Neural cell (in vitro differentiated cells): ENCODE measurements around the gene OXSM. TPM values are rescaled to one million over a fixed set of nuclear protein-coding genes. Genes with fewer than 3 reads are reported as not detected.

Source experiments
- H2AFZ ChIP-seq: fragments of 200-600, 300-800 bp; sonication (generic), shearing (Covaris generic); 2 replicates; pipeline ENCODE4 v1.6.0; 2014; ENCODE audit warnings: low read depth, mild to moderate bottlenecking, antibody characterized with exemption, low read length, moderate library complexity
- H3F3A ChIP-seq: fragments of 200-600 bp; shearing (Covaris generic); 2 replicates; pipeline ENCODE4 v1.6.1; 2016; ENCODE audit warnings: mild to moderate bottlenecking, moderate library complexity, mixed read lengths, antibody characterized with exemption, low read length; ENCODE audit not compliant: insufficient read depth, poor library complexity, severe bottlenecking
- H3K27ac ChIP-seq: fragments of 200-600, 300-800 bp; sonication (generic), shearing (Covaris generic); 2 replicates; pipeline ENCODE4 v1.5.1; 2014; ENCODE audit warnings: mild to moderate bottlenecking, low read length, moderate library complexity
- H3K27me3 ChIP-seq: fragments of 300-800, 200-600 bp; sonication (generic), shearing (Covaris generic); 2 replicates; pipeline ENCODE4 v1.6.0; 2014; ENCODE audit warnings: mild to moderate bottlenecking, low read depth, low read length, moderate library complexity; ENCODE audit not compliant: insufficient read depth
- H3K36me3 ChIP-seq: fragments of 300-800, 200-600 bp; sonication (generic), shearing (Covaris generic); 2 replicates; pipeline ENCODE4 v1.5.1; 2014; ENCODE audit warnings: mild to moderate bottlenecking, antibody characterized with exemption, low read length, moderate library complexity; ENCODE audit not compliant: insufficient read depth
- H3K4me2 ChIP-seq: fragments of 300-800, 200-600 bp; sonication (generic), shearing (Covaris generic); 2 replicates; pipeline ENCODE4 v1.6.0; 2014; ENCODE audit warnings: mild to moderate bottlenecking, low read length
- H3K4me3 ChIP-seq: fragments of 300-800, 200-600 bp; sonication (generic), shearing (Covaris generic); 2 replicates; pipeline ENCODE4 v1.5.1; 2014; ENCODE audit warnings: mild to moderate bottlenecking, low read length, moderate library complexity
- H3K79me2 ChIP-seq: fragments of 200-600 bp; shearing (Covaris generic); replicated peaks from 2 replicates; pipeline ENCODE4 v1.6.0; 2014; ENCODE audit warnings: mild to moderate bottlenecking, low read length, moderate library complexity; ENCODE audit not compliant: insufficient read depth
- H3K9ac ChIP-seq: fragments of 300-800, 200-600 bp; sonication (generic), shearing (Covaris generic); 2 replicates; pipeline ENCODE4 v1.6.1; 2016; ENCODE audit warnings: mild to moderate bottlenecking, low read length, mixed read lengths
- H3K9me2 ChIP-seq: fragments of 200-600 bp; shearing (Covaris generic); 2 replicates; pipeline ENCODE4 v1.6.1; 2016; ENCODE audit warnings: mild to moderate bottlenecking, low read length, mixed read lengths; ENCODE audit not compliant: insufficient read depth
- H3K9me3 ChIP-seq: fragments of 200-600, 300-800 bp; sonication (generic), shearing (Covaris generic); 2 replicates; pipeline ENCODE4 v1.6.1; 2016; ENCODE audit warnings: mild to moderate bottlenecking, mixed run types, low read length, moderate library complexity, mixed read lengths
- H4K20me1 ChIP-seq: fragments of 200-600 bp; shearing (Covaris generic); 2 replicates; pipeline ENCODE4 v1.6.1; 2016; ENCODE audit warnings: mild to moderate bottlenecking, mixed run types; ENCODE audit not compliant: insufficient read depth
- EP300 ChIP-seq: fragments of 450-650 bp; conservative IDR thresholded peaks from 2 replicates; pipeline ENCODE4 v1.6.1; 2014; ENCODE audit warnings: antibody characterized with exemption, mild to moderate bottlenecking, moderate library complexity; ENCODE audit not compliant: poor library complexity, severe bottlenecking
- EZH2 ChIP-seq: fragments of 200-600, 300-800 bp; shearing (Covaris generic), sonication (generic); IDR thresholded peaks from 2 replicates; pipeline ENCODE4 v1.6.1; 2014; ENCODE audit warnings: antibody characterized with exemption, low read length, borderline replicate concordance, mild to moderate bottlenecking; ENCODE audit not compliant: insufficient read depth, poor library complexity, severe bottlenecking
- MXI1 ChIP-seq: fragments of 450-650 bp; conservative IDR thresholded peaks from 2 replicates; pipeline ENCODE4 v1.6.1; 2014; ENCODE audit warnings: antibody characterized with exemption, mild to moderate bottlenecking; ENCODE audit not compliant: poor library complexity, severe bottlenecking
- POLR2AphosphoS5 ChIP-seq: IDR thresholded peaks from 2 replicates; pipeline ENCODE4 v1.6.1; 2012
- RAD21 ChIP-seq: fragments of 450-650 bp; conservative IDR thresholded peaks from 2 replicates; pipeline ENCODE4 v1.6.1; 2014; ENCODE audit warnings: antibody characterized with exemption, mild to moderate bottlenecking, moderate library complexity
- SMC3 ChIP-seq: fragments of 450-650 bp; conservative IDR thresholded peaks from 2 replicates; pipeline ENCODE4 v1.6.1; 2014; ENCODE audit warnings: antibody characterized with exemption, mild to moderate bottlenecking, moderate library complexity; ENCODE audit not compliant: poor library complexity
- TAF1 ChIP-seq: IDR thresholded peaks from 2 replicates; pipeline ENCODE4 v1.6.1; 2012; ENCODE audit warnings: low read depth
- polyA plus RNA-seq: library from polyadenylated mRNA; depleted of rRNA; stranded (reverse); fragments of >200 nt; gene quantifications from 2 replicates; pipeline ENCODE4 v1.2.3, GENCODE V29; 2014
- TF ChIP-seq, protein P1 (sequence below): fragments of 450-650 bp; IDR thresholded peaks from 2 replicates; pipeline ENCODE4 v1.5.1; 2014; ENCODE audit warnings: antibody characterized with exemption, mild to moderate bottlenecking, moderate library complexity; ENCODE audit not compliant: poor library complexity, severe bottlenecking
- TF ChIP-seq, protein P2 (sequence below): IDR thresholded peaks from 2 replicates; pipeline ENCODE4 v1.6.1; 2012; ENCODE audit warnings: borderline replicate concordance

The OXSM gene
- polyA plus RNA-seq, 1 donor from 2014 or later, result 6.7 TPM

DNA sequence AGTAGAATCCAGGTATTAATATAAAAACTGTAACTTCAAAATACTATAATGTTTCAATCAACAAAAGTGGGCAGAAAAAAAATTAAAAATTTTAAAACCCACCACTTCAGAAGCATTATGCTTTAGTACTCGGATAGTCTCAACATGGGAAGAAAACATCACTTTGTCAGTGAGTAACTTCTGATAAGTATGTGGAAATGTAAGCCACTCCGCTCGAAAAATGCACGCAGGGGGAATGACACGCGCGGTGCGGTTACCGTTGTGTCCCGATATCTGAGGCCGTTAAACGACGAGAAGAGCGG is 7.3 kb upstream of the OXSM start:
- peak overlapping the region; percentile 94 for H3K4me3 ChIP-seq
- TF ChIP-seq RAD21 (no peak), SMC3 (no peak), EP300 (no peak), EZH2 (no peak), MXI1 (no peak), POLR2AphosphoS5 (no peak), TAF1 (no peak)
- TF ChIP-seq, protein P1, sequence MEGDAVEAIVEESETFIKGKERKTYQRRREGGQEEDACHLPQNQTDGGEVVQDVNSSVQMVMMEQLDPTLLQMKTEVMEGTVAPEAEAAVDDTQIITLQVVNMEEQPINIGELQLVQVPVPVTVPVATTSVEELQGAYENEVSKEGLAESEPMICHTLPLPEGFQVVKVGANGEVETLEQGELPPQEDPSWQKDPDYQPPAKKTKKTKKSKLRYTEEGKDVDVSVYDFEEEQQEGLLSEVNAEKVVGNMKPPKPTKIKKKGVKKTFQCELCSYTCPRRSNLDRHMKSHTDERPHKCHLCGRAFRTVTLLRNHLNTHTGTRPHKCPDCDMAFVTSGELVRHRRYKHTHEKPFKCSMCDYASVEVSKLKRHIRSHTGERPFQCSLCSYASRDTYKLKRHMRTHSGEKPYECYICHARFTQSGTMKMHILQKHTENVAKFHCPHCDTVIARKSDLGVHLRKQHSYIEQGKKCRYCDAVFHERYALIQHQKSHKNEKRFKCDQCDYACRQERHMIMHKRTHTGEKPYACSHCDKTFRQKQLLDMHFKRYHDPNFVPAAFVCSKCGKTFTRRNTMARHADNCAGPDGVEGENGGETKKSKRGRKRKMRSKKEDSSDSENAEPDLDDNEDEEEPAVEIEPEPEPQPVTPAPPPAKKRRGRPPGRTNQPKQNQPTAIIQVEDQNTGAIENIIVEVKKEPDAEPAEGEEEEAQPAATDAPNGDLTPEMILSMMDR, result no peak
- TF ChIP-seq, protein P2, sequence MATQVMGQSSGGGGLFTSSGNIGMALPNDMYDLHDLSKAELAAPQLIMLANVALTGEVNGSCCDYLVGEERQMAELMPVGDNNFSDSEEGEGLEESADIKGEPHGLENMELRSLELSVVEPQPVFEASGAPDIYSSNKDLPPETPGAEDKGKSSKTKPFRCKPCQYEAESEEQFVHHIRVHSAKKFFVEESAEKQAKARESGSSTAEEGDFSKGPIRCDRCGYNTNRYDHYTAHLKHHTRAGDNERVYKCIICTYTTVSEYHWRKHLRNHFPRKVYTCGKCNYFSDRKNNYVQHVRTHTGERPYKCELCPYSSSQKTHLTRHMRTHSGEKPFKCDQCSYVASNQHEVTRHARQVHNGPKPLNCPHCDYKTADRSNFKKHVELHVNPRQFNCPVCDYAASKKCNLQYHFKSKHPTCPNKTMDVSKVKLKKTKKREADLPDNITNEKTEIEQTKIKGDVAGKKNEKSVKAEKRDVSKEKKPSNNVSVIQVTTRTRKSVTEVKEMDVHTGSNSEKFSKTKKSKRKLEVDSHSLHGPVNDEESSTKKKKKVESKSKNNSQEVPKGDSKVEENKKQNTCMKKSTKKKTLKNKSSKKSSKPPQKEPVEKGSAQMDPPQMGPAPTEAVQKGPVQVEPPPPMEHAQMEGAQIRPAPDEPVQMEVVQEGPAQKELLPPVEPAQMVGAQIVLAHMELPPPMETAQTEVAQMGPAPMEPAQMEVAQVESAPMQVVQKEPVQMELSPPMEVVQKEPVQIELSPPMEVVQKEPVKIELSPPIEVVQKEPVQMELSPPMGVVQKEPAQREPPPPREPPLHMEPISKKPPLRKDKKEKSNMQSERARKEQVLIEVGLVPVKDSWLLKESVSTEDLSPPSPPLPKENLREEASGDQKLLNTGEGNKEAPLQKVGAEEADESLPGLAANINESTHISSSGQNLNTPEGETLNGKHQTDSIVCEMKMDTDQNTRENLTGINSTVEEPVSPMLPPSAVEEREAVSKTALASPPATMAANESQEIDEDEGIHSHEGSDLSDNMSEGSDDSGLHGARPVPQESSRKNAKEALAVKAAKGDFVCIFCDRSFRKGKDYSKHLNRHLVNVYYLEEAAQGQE, result no peak
- peaks cover 4% of the 10 kb centered on the region for H3K36me3 ChIP-seq
- no peaks in the 10 kb centered on the region for H3K9me3 ChIP-seq
- no peaks in the 10 kb centered on the region for H4K20me1 ChIP-seq
- peak overlapping the region; percentile 23 for H2AFZ ChIP-seq
- no peaks in the 10 kb centered on the region for H3F3A ChIP-seq
- no peaks in the 10 kb centered on the region for H3K27me3 ChIP-seq
- no peaks in the 10 kb centered on the region for H3K79me2 ChIP-seq
- no peaks in the 10 kb centered on the region for H3K9me2 ChIP-seq
- H3K27ac ChIP-seq, result no peak overlapping the region
- peak overlapping the region; percentile 68 for H3K4me2 ChIP-seq
- H3K9ac ChIP-seq, result peak overlapping the region; percentile 56

DNA sequence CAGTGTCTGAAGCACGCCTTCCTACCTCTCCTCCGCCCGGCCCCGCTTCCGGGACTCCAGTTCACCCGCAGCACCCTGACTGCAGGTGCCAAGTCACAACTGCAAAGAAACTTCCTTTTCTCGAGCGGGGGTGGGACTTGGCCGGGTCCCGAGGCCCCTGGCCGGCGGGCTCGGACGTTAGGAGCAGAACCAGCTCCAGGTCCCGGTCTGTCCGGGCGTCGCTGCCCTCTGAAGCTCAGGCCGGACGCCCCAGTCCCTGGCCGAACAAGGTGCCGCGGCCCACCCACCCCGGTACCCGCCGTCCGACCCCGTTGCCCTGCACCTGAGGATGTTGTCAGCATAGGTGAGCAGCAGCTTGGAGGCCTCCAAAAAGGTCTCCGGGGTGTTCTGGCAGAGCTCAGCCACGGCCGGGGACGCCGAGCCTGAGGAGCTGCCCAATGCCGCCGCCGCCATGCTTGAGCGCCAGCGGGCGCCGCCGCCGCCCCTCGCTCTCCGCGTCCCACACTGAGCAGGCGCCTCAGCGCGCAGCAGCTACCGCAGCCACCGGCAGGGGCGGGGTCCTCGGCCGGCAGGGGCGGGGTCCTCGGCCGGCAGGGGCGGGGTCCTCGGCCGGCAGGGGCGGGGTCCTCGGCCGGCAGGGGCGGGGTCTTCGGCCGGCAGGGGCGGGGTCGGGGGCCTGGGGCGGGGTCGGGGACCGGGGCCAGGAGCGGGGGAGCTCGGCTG is 6.8 kb upstream of the OXSM start, which contains the start of gene NGLY1:
TSS of gene NGLY1 (minus strand) at position 506 of the 723 bp plus-strand sequence. CDS start at position 453, 53 bp downstream.
- no peaks in the 10 kb centered on the region for H3K9me3 ChIP-seq
- peak within 1 kb of the TSS; percentile 94 for H3K4me3 ChIP-seq
- no peaks in the 10 kb centered on the region for H3K36me3 ChIP-seq
- H3K79me2 ChIP-seq, result no peaks in the 10 kb centered on the region
- TF ChIP-seq POLR2AphosphoS5 (peak; percentile 42), TAF1 (no peak), SMC3 (peak; percentile 25), MXI1 (peak; percentile 69), EZH2 (no peak), RAD21 (peak; percentile 31)
- no peaks in the 10 kb centered on the region for H4K20me1 ChIP-seq
- no peaks in the 10 kb centered on the region for H3K9me2 ChIP-seq
- H2AFZ ChIP-seq, result peak within 1 kb of the TSS; percentile 65
- H3K9ac ChIP-seq, result peak within 1 kb of the TSS; percentile 66
- H3F3A ChIP-seq, result no peaks in the 10 kb centered on the region
- peak within 1 kb of the TSS; percentile 68 for H3K4me2 ChIP-seq
- no peak within 1 kb of the TSS for H3K27ac ChIP-seq
- no peaks in the 10 kb centered on the region for H3K27me3 ChIP-seq
